Spleen (tissue), 11 donors: ENCODE measurements around the gene ADAMTS14. TPM values are rescaled to one million over a fixed set of nuclear protein-coding genes. Genes with fewer than 3 reads are reported as not detected.

ENCODE experiments used
- DNase-seq: peaks from one replicate; pipeline ENCODE4 v3.0.0-alpha.2; 2020
- H3K27ac ChIP-seq, 8 donors: fragments of 200-600 bp; sonication (generic) in 7 of 8; 1 replicate in 4 of 8; 2 replicates in 4 of 8; pipeline versions ENCODE4 v1.5.0 to v1.8.0; 2016 to 2021; ENCODE audit warnings: inconsistent platforms in 4 of 8, mild to moderate bottlenecking in 4 of 8, moderate library complexity in 1 of 8
- H3K27me3 ChIP-seq, 7 donors: fragments of 200-600 bp; sonication (generic) in 6 of 7; replicated peaks in 1 of 7; 1 replicate in 4 of 7; 2 replicates in 3 of 7; pipeline versions ENCODE4 v1.5.0 to v1.8.0; 2016 to 2021; ENCODE audit warnings: inconsistent platforms in 3 of 7, mild to moderate bottlenecking in 1 of 7
- H3K36me3 ChIP-seq, 6 donors: fragments of 200-600 bp; sonication (generic) in 5 of 6; 1 replicate in 4 of 6; 2 replicates in 2 of 6; pipeline versions ENCODE4 v1.5.0 to v1.8.0; 2016 to 2021; ENCODE audit warnings: inconsistent platforms in 2 of 6
- H3K4me1 ChIP-seq, 6 donors: fragments of 200-600 bp; sonication (generic) in 5 of 6; 1 replicate in 3 of 6; 2 replicates in 3 of 6; pipeline versions ENCODE4 v1.5.0 to v1.8.0; 2016 to 2021; ENCODE audit warnings: inconsistent platforms in 3 of 6
- H3K4me3 ChIP-seq, 8 donors: fragments of 200-600 bp; sonication (generic) in 7 of 8; 1 replicate in 4 of 8; 2 replicates in 4 of 8; pipeline versions ENCODE4 v1.5.0 to v1.8.0; 2016 to 2021; ENCODE audit warnings: inconsistent platforms in 4 of 8, mild to moderate bottlenecking in 4 of 8, moderate library complexity in 2 of 8
- H3K9me3 ChIP-seq, 8 donors: fragments of 200-600 bp; sonication (generic) in 7 of 8; 1 replicate in 4 of 8; 2 replicates in 4 of 8; pipeline versions ENCODE4 v1.5.0 to v1.8.0; 2016 to 2021; ENCODE audit warnings: inconsistent platforms in 4 of 8
- POLR2A ChIP-seq, 3 donors: fragments of 450-650 bp; IDR thresholded peaks; one replicate each; pipeline ENCODE4 v1.5.1; 2017; ENCODE audit warnings: antibody characterized with exemption in 3 of 3, mild to moderate bottlenecking in 1 of 3
- POLR2AphosphoS5 ChIP-seq, 3 donors: sonication (generic); formaldehyde crosslinking; IDR thresholded peaks; one replicate each; pipeline ENCODE4 v1.5.1; 2017; ENCODE audit warnings: antibody characterized with exemption in 3 of 3
- WGBS, 5 donors: extraction: QIAGEN DNeasy Blood & Tissue Kit in 3 of 5; methylation state at CpG; one replicate each; pipeline versions ENCODE4 v1.1.5 to v1.1.7; 2013 to 2018; 5-methylcytosine and 5-hydroxymethylcytosine counted together
- intact Hi-C: fragments of 100-400 bp; cut with DNase I; formaldehyde crosslinking; loops from one replicate; pipeline ENCODE4 v1.15.0; 2023; ENCODE audit warnings: low total_unique reads
- polyA plus RNA-seq, 3 donors: library from polyadenylated mRNA; stranded (reverse); fragments of 200-250 nt; gene quantifications; one replicate each; pipeline ENCODE4 v1.2.1, GENCODE V29; 2013
- total RNA-seq, 7 donors: library from RNA; depleted of rRNA in 3 of 7; stranded (reverse); fragments of >200 nt in 3 of 7; fragmentation: NEBNext Ultra II Directional in 4 of 7; extraction: Animal tissue kit (Norgen Biotek cat#: 25700) in 4 of 7; gene quantifications; one replicate each; pipeline versions ENCODE4 v1.1.0 to v1.2.1, GENCODE V29; 2016 to 2021
- TF ChIP-seq, protein P1 (sequence below), 11 experiments: fragments of 200-600 bp in 7 of 11; fragments of 450-650 bp in 4 of 11; sonication (generic) in 4 of 11; IDR thresholded peaks in 8 of 11; conservative IDR thresholded peaks in 3 of 11; 1 replicate in 7 of 11; 2 replicates in 4 of 11; pipeline versions ENCODE4 v1.4.0 to v1.8.0; 2016 to 2021; ENCODE audit warnings: antibody characterized with exemption in 11 of 11, inconsistent platforms in 4 of 11, mild to moderate bottlenecking in 1 of 11
- donor health status: healthy with polysubstance abuse.
- donor health status: DM: no; HTN: no; CAD: no; lungs with moderate emphysema.
- donor health status: DM: no; HTN: no; CAD: no.
- donor health status: Bipolar disorder and iron deficiency.
- donor health status: healthy.
- donor health status: DM: no; HTN: no; CAD: no.
- donor health status: DM: yes; HTN: yes; CAD: no.

Gene ADAMTS14
- total and polyA plus RNA-seq, 10 donors, result 0.09 to 1.2 (median 0.36) TPM

DNA sequence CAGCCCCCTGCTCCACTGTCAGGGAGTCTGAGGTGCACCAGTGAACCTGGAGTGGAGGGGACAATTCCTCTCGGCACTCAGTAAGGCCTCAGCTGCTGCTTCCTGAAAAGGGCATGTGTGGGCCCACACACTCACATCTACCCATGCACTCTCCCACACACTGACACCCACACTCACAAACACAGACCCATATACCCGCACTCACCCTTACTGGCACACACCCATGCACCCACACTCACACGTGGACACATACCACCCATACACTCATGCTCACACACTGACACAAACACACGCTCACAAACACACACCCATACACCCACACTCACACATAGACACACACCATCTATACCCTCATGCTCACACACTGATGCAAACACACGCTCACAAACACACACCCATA, 31.9 kb downstream of the ADAMTS14 start:
- Histone ChIP-seq H3K27ac (no peak overlapping the region), H3K4me3 (no peak overlapping the region), H3K36me3 (no peaks in the 10 kb centered on the region), H3K9me3 (no peaks in the 10 kb centered on the region), H3K4me1 (no peaks in the 10 kb centered on the region), H3K27me3 (no peaks in the 10 kb centered on the region)
- 82 to 98% (median 90%) methylated on average over 5 of the region's 5 CpGs for WGBS, 5 donors
- TF ChIP-seq POLR2A (IDR thresholded peaks at IDR 0.05), result no peak
- TF ChIP-seq POLR2AphosphoS5 (IDR thresholded peaks at IDR 0.05), result no peak
- TF ChIP-seq, protein P1, sequence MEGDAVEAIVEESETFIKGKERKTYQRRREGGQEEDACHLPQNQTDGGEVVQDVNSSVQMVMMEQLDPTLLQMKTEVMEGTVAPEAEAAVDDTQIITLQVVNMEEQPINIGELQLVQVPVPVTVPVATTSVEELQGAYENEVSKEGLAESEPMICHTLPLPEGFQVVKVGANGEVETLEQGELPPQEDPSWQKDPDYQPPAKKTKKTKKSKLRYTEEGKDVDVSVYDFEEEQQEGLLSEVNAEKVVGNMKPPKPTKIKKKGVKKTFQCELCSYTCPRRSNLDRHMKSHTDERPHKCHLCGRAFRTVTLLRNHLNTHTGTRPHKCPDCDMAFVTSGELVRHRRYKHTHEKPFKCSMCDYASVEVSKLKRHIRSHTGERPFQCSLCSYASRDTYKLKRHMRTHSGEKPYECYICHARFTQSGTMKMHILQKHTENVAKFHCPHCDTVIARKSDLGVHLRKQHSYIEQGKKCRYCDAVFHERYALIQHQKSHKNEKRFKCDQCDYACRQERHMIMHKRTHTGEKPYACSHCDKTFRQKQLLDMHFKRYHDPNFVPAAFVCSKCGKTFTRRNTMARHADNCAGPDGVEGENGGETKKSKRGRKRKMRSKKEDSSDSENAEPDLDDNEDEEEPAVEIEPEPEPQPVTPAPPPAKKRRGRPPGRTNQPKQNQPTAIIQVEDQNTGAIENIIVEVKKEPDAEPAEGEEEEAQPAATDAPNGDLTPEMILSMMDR (IDR thresholded peaks at IDR 0.05 in 8 of 11, conservative IDR thresholded peaks at IDR 0.05 in 3 of 11), result no peak
- intact Hi-C loops, result no loop called here
- no peak for DNase-seq

DNA sequence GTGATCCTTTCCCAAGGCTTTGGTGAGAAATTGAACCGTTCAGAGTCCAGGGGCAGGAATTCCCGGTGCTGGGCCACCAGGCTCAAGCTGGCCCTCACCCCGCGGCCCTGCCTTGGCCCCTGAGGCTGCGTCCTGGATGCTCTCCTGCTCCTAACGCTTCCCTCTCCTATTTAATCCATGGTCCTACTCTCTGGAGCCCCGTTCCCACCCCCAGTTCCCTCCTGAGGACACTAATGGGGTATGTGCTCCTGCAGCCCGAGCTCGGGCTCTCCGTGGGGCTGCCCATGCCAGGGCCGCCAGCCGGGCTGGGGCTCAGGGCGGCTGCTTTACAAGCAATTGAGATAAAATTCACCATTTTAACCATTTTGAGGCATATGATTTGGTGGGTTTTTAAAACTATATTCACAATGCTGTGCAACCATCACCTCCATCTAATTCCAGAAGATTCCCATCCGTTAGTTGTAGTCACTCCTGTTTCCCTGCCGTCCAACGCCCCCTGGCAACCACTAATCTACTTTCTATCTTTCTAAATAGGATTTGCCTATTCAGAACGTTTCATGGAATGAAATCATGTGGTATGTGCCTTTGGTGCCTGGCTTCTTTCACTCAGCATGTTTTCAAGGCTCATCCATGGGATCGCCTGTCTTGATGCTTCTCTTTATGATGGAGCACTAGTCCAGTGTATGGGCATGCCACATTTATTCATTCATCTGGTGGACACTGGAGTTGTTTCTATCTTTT, 33.0 kb downstream of the ADAMTS14 start:
- H3K36me3 ChIP-seq, result no peaks in the 10 kb centered on the region
- TF ChIP-seq POLR2AphosphoS5 (IDR thresholded peaks at IDR 0.05) (no peak), POLR2A (IDR thresholded peaks at IDR 0.05) (no peak)
- TF ChIP-seq, protein P1 (IDR thresholded peaks at IDR 0.05 in 8 of 11, conservative IDR thresholded peaks at IDR 0.05 in 3 of 11), result no peak
- no peak overlapping the region for H3K4me3 ChIP-seq
- no peak for DNase-seq
- no peaks in the 10 kb centered on the region for H3K27me3 ChIP-seq
- H3K27ac ChIP-seq, result no peak overlapping the region
- WGBS, 5 donors, result 82 to 89% (median 88%) methylated on average over 17 to 18 of the region's 18 CpGs
- no peaks in the 10 kb centered on the region for H3K9me3 ChIP-seq
- no peaks in the 10 kb centered on the region for H3K4me1 ChIP-seq
- intact Hi-C loops, result no loop called here

DNA sequence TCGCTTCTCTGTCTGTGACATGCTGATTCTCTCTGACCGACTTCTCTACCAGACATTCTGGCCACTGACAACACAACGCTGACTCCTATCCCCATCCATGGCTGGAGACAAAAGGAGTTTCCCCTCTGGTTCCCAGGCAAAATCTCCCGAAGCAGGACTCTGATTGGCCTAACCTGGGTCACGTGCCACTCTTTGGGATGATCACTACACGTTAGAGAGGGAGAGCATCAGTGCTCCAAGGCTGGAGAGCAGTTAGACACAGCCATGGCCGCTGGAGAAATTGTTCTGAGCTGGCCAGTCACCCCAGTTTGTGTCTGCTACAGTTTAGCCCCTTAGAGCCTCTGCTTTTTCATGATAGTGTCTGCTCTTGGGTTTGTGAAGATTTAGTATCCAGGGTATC, 38.9 kb downstream of the ADAMTS14 start:
- Histone ChIP-seq H3K4me3 (no peak overlapping the region), H3K4me1 (peaks cover 0 to 12% (median 5%) of the 10 kb centered on the region in 6 donors), H3K36me3 (no peaks in the 10 kb centered on the region), H3K27ac (no peak overlapping the region), H3K27me3 (no peaks in the 10 kb centered on the region), H3K9me3 (no peaks in the 10 kb centered on the region)
- 81 to 93% (median 89%) methylated on average over 7 of the region's 7 CpGs for WGBS, 5 donors
- intact Hi-C loops, result no loop called here
- TF ChIP-seq POLR2A (IDR thresholded peaks at IDR 0.05) (no peak), POLR2AphosphoS5 (IDR thresholded peaks at IDR 0.05) (no peak)
- TF ChIP-seq, protein P1 (IDR thresholded peaks at IDR 0.05 in 8 of 11, conservative IDR thresholded peaks at IDR 0.05 in 3 of 11), result no peak
- no peak for DNase-seq

DNA sequence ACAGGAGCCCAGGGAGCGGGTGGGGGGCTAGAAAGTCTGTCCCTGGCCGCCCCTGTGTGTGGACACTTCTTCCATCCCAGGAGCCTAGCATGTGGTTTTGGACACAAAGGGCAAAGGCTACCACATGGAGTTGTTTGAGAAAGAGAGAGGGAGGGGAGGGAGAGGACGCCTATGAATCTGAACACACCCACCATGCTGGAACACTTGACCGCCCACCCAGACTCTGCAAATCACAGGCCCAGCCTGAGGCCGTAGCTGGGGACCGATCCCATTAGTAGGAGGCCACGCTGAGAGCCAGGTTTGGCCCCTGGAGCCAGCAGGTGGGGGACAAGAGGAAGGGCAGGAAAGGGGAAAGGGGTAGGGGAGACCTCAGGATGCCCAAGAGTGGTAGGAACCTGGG, 39.6 kb downstream of the ADAMTS14 start:
- intact Hi-C loops, result no loop called here
- no peak for DNase-seq
- Histone ChIP-seq H3K9me3 (no peaks in the 10 kb centered on the region), H3K27ac (no peak overlapping the region), H3K36me3 (no peaks in the 10 kb centered on the region), H3K4me3 (no peak overlapping the region), H3K27me3 (no peaks in the 10 kb centered on the region), H3K4me1 (peaks cover 0 to 18% (median 7%) of the 10 kb centered on the region in 6 donors)
- 82 to 93% (median 86%) methylated on average over 7 of the region's 7 CpGs for WGBS, 5 donors
- TF ChIP-seq POLR2A (IDR thresholded peaks at IDR 0.05) (no peak), POLR2AphosphoS5 (IDR thresholded peaks at IDR 0.05) (no peak)
- TF ChIP-seq, protein P1 (IDR thresholded peaks at IDR 0.05 in 8 of 11, conservative IDR thresholded peaks at IDR 0.05 in 3 of 11), result no peak
